Breast epithelium (tissue), 3 donors: ENCODE data around the gene SLC34A1.

Source experiments
- CTCF ChIP-seq, 3 donors: fragments of 450-650 bp; IDR thresholded peaks; one replicate each; pipeline ENCODE4 v1.5.1; 2016 to 2017; ENCODE audit warnings: antibody characterized with exemption in 3 of 3, mild to moderate bottlenecking in 3 of 3, moderate library complexity in 3 of 3
- POLR2A ChIP-seq: fragments of 450-650 bp; IDR thresholded peaks from one replicate; pipeline ENCODE4 v1.6.1; 2016; ENCODE audit warnings: antibody characterized with exemption, mild to moderate bottlenecking, moderate library complexity
- POLR2AphosphoS5 ChIP-seq, 3 donors: sonication (generic); formaldehyde crosslinking; IDR thresholded peaks; one replicate each; pipeline ENCODE4 v1.6.1; 2017; ENCODE audit warnings: antibody characterized with exemption in 3 of 3

GRCh38 chr5:177387405-177387804 lies 3.2 kb downstream of the SLC34A1 start:
- TF ChIP-seq CTCF (IDR thresholded peaks at IDR 0.05) (no peak), POLR2A (no peak), POLR2AphosphoS5 (IDR thresholded peaks at IDR 0.05) (no peak)
